OCI-LY7 (cell line): ENCODE data around the gene URB2.

Source experiments
- CTCF ChIP-seq: fragments of 200-600 bp; sonication (generic); conservative IDR thresholded peaks from 2 replicates; pipeline ENCODE4 v1.5.1; 2014; ENCODE audit warnings: mild to moderate bottlenecking, antibody characterized with exemption, low read length, moderate library complexity, mixed read lengths
- EZH2phosphoT487 ChIP-seq: fragments of 200-600 bp; sonication (generic); IDR thresholded peaks from 2 replicates; pipeline ENCODE4 v1.6.1; 2018; ENCODE audit warnings: low read depth, borderline replicate concordance, mild to moderate bottlenecking, mixed run types, antibody characterized with exemption, low read length, moderate library complexity, mixed read lengths

GRCh38 chr1:229582011-229582694 lies 43.9 kb upstream of the URB2 start:
- TF ChIP-seq CTCF (no peak), EZH2phosphoT487 (no peak)
